Immature natural killer cell (primary cell): Measurements from ENCODE around the gene PARD3B. TPM values are rescaled to one million over a fixed set of nuclear protein-coding genes. Genes with fewer than 3 reads are reported as not detected.

Source experiments
- DNase-seq, 3 donors: peaks; one replicate each; pipeline ENCODE4 v3.0.0; 2022; ENCODE audit warnings: mixed read lengths in 1 of 3
- H3K27ac Mint-ChIP-seq, 6 donors: one replicate each; pipeline ENCODE4 v1.8.0; 2020; ENCODE audit warnings: mixed read lengths in 6 of 6, mild to moderate bottlenecking in 5 of 6, inconsistent platforms in 4 of 6, moderate library complexity in 3 of 6
- H3K27me3 Mint-ChIP-seq, 3 donors: one replicate each; pipeline ENCODE4 v1.8.0; 2020 to 2021; ENCODE audit warnings: low read depth in 3 of 3, mild to moderate bottlenecking in 3 of 3, mixed read lengths in 3 of 3, moderate library complexity in 3 of 3, inconsistent platforms in 1 of 3
- H3K36me3 Mint-ChIP-seq, 3 donors: one replicate each; pipeline ENCODE4 v1.8.0; 2020; ENCODE audit warnings: mixed read lengths in 3 of 3, inconsistent platforms in 2 of 3, mild to moderate bottlenecking in 2 of 3
- H3K4me1 Mint-ChIP-seq, 2 donors: one replicate each; pipeline ENCODE4 v1.8.0; 2020; ENCODE audit warnings: inconsistent platforms in 2 of 2, mild to moderate bottlenecking in 2 of 2, mixed read lengths in 2 of 2, moderate library complexity in 1 of 2
- H3K4me3 Mint-ChIP-seq, 5 donors: one replicate each; pipeline ENCODE4 v1.8.0; 2020; ENCODE audit warnings: mild to moderate bottlenecking in 5 of 5, mixed read lengths in 5 of 5, inconsistent platforms in 3 of 5, moderate library complexity in 3 of 5
- H3K9me3 Mint-ChIP-seq, 6 donors: one replicate each; pipeline ENCODE4 v1.8.0; 2020; ENCODE audit warnings: mild to moderate bottlenecking in 6 of 6, mixed read lengths in 6 of 6, inconsistent platforms in 4 of 6, moderate library complexity in 3 of 6
- polyA plus RNA-seq, 3 donors: library from polyadenylated mRNA; unstranded; fragments of 300-500 nt; fragmentation: Illumina TruSeq; gene quantifications; one replicate each; pipeline ENCODE4 v1.2.3, GENCODE V29; 2021

The PARD3B gene
- polyA plus RNA-seq, 3 donors from 2014 or later: not detected

- DNase-seq: no peak
- no peaks in the 10 kb centered on the region for H3K4me1 Mint-ChIP-seq
- no peaks in the 10 kb centered on the region for H3K36me3 Mint-ChIP-seq
- H3K9me3 Mint-ChIP-seq: peaks cover 0 to 5% (median 0%) of the 10 kb centered on the region in 6 donors
- H3K4me3 Mint-ChIP-seq: no peak overlapping the region
- H3K27ac Mint-ChIP-seq: no peak overlapping the region
- no peaks in the 10 kb centered on the region for H3K27me3 Mint-ChIP-seq
These were observed 725.4 kb downstream of the PARD3B start for GRCh38 chr2:205270689-205271088.

- H3K4me3 Mint-ChIP-seq: no peak overlapping the region
These were observed 727.9 kb downstream of the PARD3B start for GRCh38 chr2:205273148-205273547.

GRCh38 chr2:205273627-205274026, 728.4 kb downstream of the PARD3B start:
- H3K27ac Mint-ChIP-seq: no peak overlapping the region
- H3K27me3 Mint-ChIP-seq: peaks cover 0 to 4% (median 1%) of the 10 kb centered on the region in 3 donors
- peaks cover 0 to 6% (median 4%) of the 10 kb centered on the region in 6 donors for H3K9me3 Mint-ChIP-seq
- DNase-seq: no peak
- H3K4me3 Mint-ChIP-seq: no peak overlapping the region
- H3K4me1 Mint-ChIP-seq: no peaks in the 10 kb centered on the region
- H3K36me3 Mint-ChIP-seq: no peaks in the 10 kb centered on the region

More at GRCh38 chr2:205273148-205273547, 727.9 kb downstream of the PARD3B start:
- H3K4me1 Mint-ChIP-seq: no peaks in the 10 kb centered on the region
- no peak overlapping the region for H3K27ac Mint-ChIP-seq
- H3K9me3 Mint-ChIP-seq: peaks cover 0 to 8% (median 3%) of the 10 kb centered on the region in 6 donors
- no peaks in the 10 kb centered on the region for H3K36me3 Mint-ChIP-seq
- no peak for DNase-seq
- peaks cover 0 to 2% (median under 1%) of the 10 kb centered on the region in 3 donors for H3K27me3 Mint-ChIP-seq

- H3K36me3 Mint-ChIP-seq: no peaks in the 10 kb centered on the region
- peaks cover 0 to 7% (median 1%) of the 10 kb centered on the region in 3 donors for H3K27me3 Mint-ChIP-seq
- H3K4me1 Mint-ChIP-seq: no peaks in the 10 kb centered on the region
- no peak for DNase-seq
- no peak overlapping the region for H3K4me3 Mint-ChIP-seq
- H3K9me3 Mint-ChIP-seq: peaks cover 0 to 9% (median 4%) of the 10 kb centered on the region in 6 donors
- no peak overlapping the region for H3K27ac Mint-ChIP-seq
These were observed 729.5 kb downstream of the PARD3B start for GRCh38 chr2:205274801-205275200.

- Mint-ChIP-seq H3K9me3 (peaks cover 0 to 9% (median 4%) of the 10 kb centered on the region in 6 donors), H3K27ac (no peak overlapping the region), H3K27me3 (peaks cover 0 to 7% (median 1%) of the 10 kb centered on the region in 3 donors), H3K4me3 (no peak overlapping the region), H3K4me1 (no peaks in the 10 kb centered on the region), H3K36me3 (no peaks in the 10 kb centered on the region)
- DNase-seq: no peak
These were observed 731.0 kb downstream of the PARD3B start for GRCh38 chr2:205276116-205276777.

- DNase-seq: no peak
- no peaks in the 10 kb centered on the region for H3K4me1 Mint-ChIP-seq
- H3K36me3 Mint-ChIP-seq: no peaks in the 10 kb centered on the region
- H3K9me3 Mint-ChIP-seq: peaks cover 0 to 9% (median 4%) of the 10 kb centered on the region in 6 donors
- no peak overlapping the region for H3K27ac Mint-ChIP-seq
- H3K4me3 Mint-ChIP-seq: no peak overlapping the region
- peaks cover 0 to 7% (median 1%) of the 10 kb centered on the region in 3 donors for H3K27me3 Mint-ChIP-seq
These were observed 735.4 kb downstream of the PARD3B start for GRCh38 chr2:205280596-205281236.

GRCh38 chr2:205283736-205284270, 738.5 kb downstream of the PARD3B start:
- peaks cover 0 to 8% (median 1%) of the 10 kb centered on the region in 6 donors for H3K9me3 Mint-ChIP-seq
- H3K4me3 Mint-ChIP-seq: no peak overlapping the region
- peaks cover 2 to 3% (median 3%) of the 10 kb centered on the region in 3 donors for H3K27me3 Mint-ChIP-seq
- no peak for DNase-seq
- H3K36me3 Mint-ChIP-seq: no peaks in the 10 kb centered on the region
- no peak overlapping the region for H3K27ac Mint-ChIP-seq
- no peaks in the 10 kb centered on the region for H3K4me1 Mint-ChIP-seq

GRCh38 chr2:205284334-205284733, 739.1 kb downstream of the PARD3B start:
- no peaks in the 10 kb centered on the region for H3K36me3 Mint-ChIP-seq
- no peak overlapping the region for H3K27ac Mint-ChIP-seq
- DNase-seq: no peak
- no peak overlapping the region for H3K4me3 Mint-ChIP-seq
- H3K4me1 Mint-ChIP-seq: no peaks in the 10 kb centered on the region
- H3K27me3 Mint-ChIP-seq: peaks cover 0 to 3% (median 2%) of the 10 kb centered on the region in 3 donors
- H3K9me3 Mint-ChIP-seq: peaks cover 0 to 4% (median 2%) of the 10 kb centered on the region in 6 donors

- Mint-ChIP-seq H3K4me3 (no peak overlapping the region), H3K4me1 (no peaks in the 10 kb centered on the region), H3K36me3 (no peaks in the 10 kb centered on the region)
These were observed 742.0 kb downstream of the PARD3B start for GRCh38 chr2:205287316-205287715.

GRCh38 chr2:205288686-205289085, 743.4 kb downstream of the PARD3B start:
- H3K36me3 Mint-ChIP-seq: no peaks in the 10 kb centered on the region
- H3K4me3 Mint-ChIP-seq: no peak overlapping the region
- H3K27me3 Mint-ChIP-seq: peaks cover 0 to 3% (median 2%) of the 10 kb centered on the region in 3 donors
- no peak for DNase-seq
- no peaks in the 10 kb centered on the region for H3K4me1 Mint-ChIP-seq
- no peak overlapping the region for H3K27ac Mint-ChIP-seq
- peaks cover 0 to 5% (median 4%) of the 10 kb centered on the region in 6 donors for H3K9me3 Mint-ChIP-seq

More at GRCh38 chr2:205287316-205287715, 742.0 kb downstream of the PARD3B start:
- Mint-ChIP-seq H3K27me3 (peaks cover 0 to 3% (median 2%) of the 10 kb centered on the region in 3 donors), H3K9me3 (peaks cover 0 to 5% (median 4%) of the 10 kb centered on the region in 6 donors), H3K27ac (no peak overlapping the region)
- DNase-seq: no peak

GRCh38 chr2:205290299-205290698, 745.0 kb downstream of the PARD3B start:
- Mint-ChIP-seq H3K27me3 (peaks cover 0 to 3% (median 2%) of the 10 kb centered on the region in 3 donors), H3K4me1 (no peaks in the 10 kb centered on the region), H3K27ac (no peak overlapping the region), H3K36me3 (no peaks in the 10 kb centered on the region), H3K4me3 (no peak overlapping the region), H3K9me3 (peaks cover 0 to 5% (median 4%) of the 10 kb centered on the region in 6 donors)
- DNase-seq: no peak

GRCh38 chr2:205292665-205293295, 747.5 kb downstream of the PARD3B start:
- no peaks in the 10 kb centered on the region for H3K4me1 Mint-ChIP-seq
- H3K4me3 Mint-ChIP-seq: no peak overlapping the region
- DNase-seq: no peak
- no peaks in the 10 kb centered on the region for H3K36me3 Mint-ChIP-seq
- peaks cover 0 to 3% (median 0%) of the 10 kb centered on the region in 3 donors for H3K27me3 Mint-ChIP-seq
- H3K9me3 Mint-ChIP-seq: peaks cover 0 to 8% (median 4%) of the 10 kb centered on the region in 6 donors
- no peak overlapping the region for H3K27ac Mint-ChIP-seq

- peaks cover 0 to under 1% (median 0%) of the 10 kb centered on the region in 3 donors for H3K27me3 Mint-ChIP-seq
- H3K27ac Mint-ChIP-seq: no peak overlapping the region
- H3K4me3 Mint-ChIP-seq: no peak overlapping the region
- H3K36me3 Mint-ChIP-seq: no peaks in the 10 kb centered on the region
- H3K4me1 Mint-ChIP-seq: no peaks in the 10 kb centered on the region
- DNase-seq: no peak
- H3K9me3 Mint-ChIP-seq: peaks cover 0 to 6% (median 3%) of the 10 kb centered on the region in 6 donors
These were observed 748.3 kb downstream of the PARD3B start for GRCh38 chr2:205293559-205293958.

GRCh38 chr2:205296959-205297358, 751.7 kb downstream of the PARD3B start:
- peaks cover 0 to 4% (median 0%) of the 10 kb centered on the region in 6 donors for H3K9me3 Mint-ChIP-seq
- H3K27ac Mint-ChIP-seq: no peak overlapping the region

More at GRCh38 chr2:205296959-205297358, 751.7 kb downstream of the PARD3B start:
- no peaks in the 10 kb centered on the region for H3K36me3 Mint-ChIP-seq
- H3K27me3 Mint-ChIP-seq: peaks cover 0 to 2% (median 0%) of the 10 kb centered on the region in 3 donors
- H3K4me3 Mint-ChIP-seq: no peak overlapping the region
- DNase-seq: no peak
- no peaks in the 10 kb centered on the region for H3K4me1 Mint-ChIP-seq
